ENCODE data around the gene BDH1.
"Not testable (repeated sequence)": the region's sequence is repeated elsewhere in the genome, so short reads cannot be mapped to it uniquely, and the experiment has no call there.

BDH1 gene

GRCh38 chr3:197484204-197484901 lies 71.4 kb downstream of the BDH1 start:
- no peak for DNase-seq

- DNase-seq, result no peak
These were observed 73.8 kb downstream of the BDH1 start for GRCh38 chr3:197482001-197482400.

GRCh38 chr3:197480320-197480719 lies 75.4 kb downstream of the BDH1 start:
- no peak for DNase-seq

GRCh38 chr3:197478746-197479668 lies 76.8 kb downstream of the BDH1 start:
- no peak for DNase-seq

GRCh38 chr3:197477816-197478215 lies 78.0 kb downstream of the BDH1 start:
- DNase-seq, result not testable (repeated sequence)

- DNase-seq, result no peak
These were observed 79.7 kb downstream of the BDH1 start for GRCh38 chr3:197475997-197476525.

GRCh38 chr3:197475514-197475913 lies 80.3 kb downstream of the BDH1 start:
- DNase-seq, result no peak

GRCh38 chr3:197472151-197472550 lies 83.6 kb downstream of the BDH1 start:
- DNase-seq, result no peak

GRCh38 chr3:197471221-197472010 lies 84.4 kb downstream of the BDH1 start:
- no peak for DNase-seq

- DNase-seq, result no peak
These were observed 86.8 kb downstream of the BDH1 start for GRCh38 chr3:197468866-197469382.

GRCh38 chr3:197468167-197468566 lies 87.6 kb downstream of the BDH1 start:
- no peak for DNase-seq

GRCh38 chr3:197466586-197467399 lies 89.0 kb downstream of the BDH1 start:
- peak; percentile 23 to 65 (median 44) for DNase-seq

GRCh38 chr3:197465996-197466549 lies 89.7 kb downstream of the BDH1 start:
- DNase-seq, result peak in 2 of 4 experiments; percentile 13 to 18

- DNase-seq, result no peak
These were observed 90.4 kb downstream of the BDH1 start for GRCh38 chr3:197465197-197465995.

- no peak for DNase-seq
These were observed 91.0 kb downstream of the BDH1 start for GRCh38 chr3:197464794-197465193.

GRCh38 chr3:197463279-197463678 lies 92.5 kb downstream of the BDH1 start:
- DNase-seq, result no peak

GRCh38 chr3:197462808-197463207 lies 93.0 kb downstream of the BDH1 start:
- DNase-seq, result no peak

- DNase-seq, result no peak
These were observed 95.1 kb downstream of the BDH1 start for GRCh38 chr3:197460639-197461038.

GRCh38 chr3:197460002-197460401 lies 95.8 kb downstream of the BDH1 start:
- DNase-seq, result no peak
